GM21381 (cell line): ENCODE results near the gene WASL.
"Not testable (repeated sequence)": the region's sequence is repeated elsewhere in the genome, so short reads cannot be mapped to it uniquely, and the experiment has no call there.

ENCODE experiments used
- ATAC-seq: cut with Tn5 transposase; IDR thresholded peaks from one replicate; pipeline ENCODE4 v1.9.1; 2021; ENCODE audit warnings: mild to moderate bottlenecking, moderate library complexity; ENCODE audit not compliant: unreplicated experiment

Gene WASL

DNA sequence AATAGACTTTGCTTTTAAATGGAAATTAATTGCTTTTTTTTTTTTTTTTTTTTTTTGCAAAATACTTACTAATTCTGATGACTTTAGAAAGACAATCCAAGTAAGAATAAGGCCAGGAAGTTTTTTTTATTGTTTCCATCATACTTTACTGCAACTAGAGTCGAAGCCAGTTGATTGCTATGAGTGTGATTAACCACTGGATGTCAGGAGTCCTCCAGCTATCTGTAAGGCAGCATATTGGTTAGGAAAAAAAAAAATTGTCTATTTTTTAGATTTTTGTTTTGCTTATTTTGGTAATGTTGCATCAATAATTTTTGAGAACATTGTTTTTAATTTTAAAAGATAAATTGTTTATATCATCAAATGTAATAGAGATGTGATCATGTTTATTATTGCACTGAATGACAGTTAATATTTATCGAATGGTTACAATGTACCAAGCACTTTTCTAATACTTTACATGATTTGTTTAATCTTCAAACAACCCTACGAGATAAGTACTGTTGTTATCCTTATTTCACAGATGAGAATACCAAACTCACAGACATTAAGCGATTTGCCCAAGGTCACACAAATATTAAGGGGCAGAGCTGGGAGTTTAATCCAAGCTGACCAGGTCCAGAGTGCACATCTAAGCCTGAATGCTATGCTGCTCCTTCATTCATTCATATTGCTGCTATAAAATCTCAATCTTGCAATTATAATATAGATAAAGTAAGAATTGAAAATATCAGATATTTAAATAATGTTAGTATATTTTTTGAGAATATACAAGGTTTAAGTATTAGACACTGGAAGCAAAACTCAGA, 113.0 kb downstream of the WASL start:
- ATAC-seq = no peak

DNA sequence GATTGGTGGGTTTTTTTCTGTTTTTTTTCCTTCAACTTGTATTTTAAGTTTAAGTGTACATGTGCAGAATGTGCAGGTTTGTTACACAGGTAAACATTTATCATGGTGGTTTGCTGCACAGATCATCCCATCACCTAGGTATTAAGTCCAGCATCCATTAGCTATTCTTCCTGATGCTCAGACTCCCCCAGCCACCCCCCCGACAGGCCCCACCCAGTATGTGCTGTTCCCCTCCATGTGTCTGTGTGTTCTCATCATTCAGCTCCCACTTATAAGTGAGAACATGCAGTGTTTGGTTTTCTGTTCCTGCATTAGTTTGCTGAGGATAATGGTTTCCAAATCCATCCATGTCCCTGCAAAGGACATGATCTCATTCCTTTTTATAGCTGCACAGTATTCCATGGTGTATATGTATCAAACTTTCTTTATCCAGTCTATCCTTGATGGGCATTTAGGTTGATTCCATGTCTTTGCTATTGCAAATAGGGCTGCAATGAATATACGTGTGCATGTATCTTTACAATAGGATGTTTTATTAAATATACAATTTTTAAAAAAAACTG, 114.7 kb downstream of the WASL start:
- not testable (repeated sequence) for ATAC-seq

DNA sequence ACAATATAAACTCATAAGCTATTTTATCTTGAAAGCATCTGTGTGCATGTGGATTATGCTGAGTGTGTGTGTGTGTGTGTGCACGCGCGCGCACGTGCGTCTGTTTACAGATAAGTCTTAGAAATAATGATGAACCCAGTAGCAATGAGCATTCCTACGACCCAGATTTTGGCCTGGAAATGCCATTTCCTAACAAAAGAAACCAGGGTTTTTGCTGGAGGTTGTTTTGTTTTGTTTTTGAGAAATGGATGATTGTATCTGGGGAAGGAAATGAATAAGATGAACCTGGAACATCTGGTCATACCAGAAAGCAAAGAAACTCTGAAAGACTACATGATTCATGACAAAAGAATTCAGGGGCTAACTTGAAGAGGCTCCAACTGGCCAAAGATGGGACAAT, 115.2 kb downstream of the WASL start:
- no peak for ATAC-seq

DNA sequence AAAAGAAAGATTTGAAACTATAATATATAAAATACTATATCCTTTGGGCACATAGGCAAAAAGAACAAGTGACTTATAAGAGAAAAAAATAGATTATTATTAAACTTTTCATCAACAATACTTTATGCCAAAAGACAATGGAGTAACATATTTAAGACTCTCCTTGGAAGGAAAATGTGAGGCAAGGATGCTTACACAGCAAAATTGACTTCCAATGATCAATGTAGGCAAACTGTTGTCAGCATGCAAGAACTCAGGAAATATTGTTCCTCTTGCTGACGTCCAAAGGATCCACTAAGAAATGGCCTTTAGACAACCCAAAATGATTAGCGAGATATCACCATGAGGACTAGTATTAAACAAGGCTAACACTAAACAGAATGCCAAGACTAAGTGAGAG, 116.0 kb downstream of the WASL start:
- ATAC-seq = no peak
